WTC11 (cell line): Measurements from ENCODE around the gene EXOC6. TPM values are rescaled to one million over a fixed set of nuclear protein-coding genes. Genes with fewer than 3 reads are reported as not detected.

Source experiments
- ATAC-seq: fragments of 200-7000 bp; cut with Tn5 transposase; 2 replicates; pipeline ENCODE4 v1.10.0; 2021; ENCODE audit warnings: mild to moderate bottlenecking, moderate library complexity
- CTCF ChIA-PET: fragments of 300-600 bp; sonication (Branson Sonifier 250); formaldehyde crosslinking; loops from one replicate; lab custom pipeline; 2021; ENCODE audit warnings: antibody characterized with exemption; lab: Charles Lee
- POLR2A ChIA-PET: fragments of 350-600 bp; sonication (Branson Sonifier 250); formaldehyde crosslinking; loops from one replicate; lab custom pipeline; 2021; ENCODE audit warnings: antibody characterized with exemption; lab: Charles Lee
- DNase-seq: peaks from one replicate; pipeline ENCODE4 v3.0.0; 2021; ENCODE audit warnings: low spot score
- H3K27ac Mint-ChIP-seq: 2 replicates; pipeline ENCODE4 v1.8.0; 2021; ENCODE audit warnings: mixed read lengths
- H3K27me3 Mint-ChIP-seq: 2 replicates; pipeline ENCODE4 v1.8.0; 2021; ENCODE audit warnings: low read depth, mild to moderate bottlenecking, moderate library complexity, mixed read lengths
- H3K36me3 Mint-ChIP-seq: 2 replicates; pipeline ENCODE4 v1.8.0; 2021; ENCODE audit warnings: mixed read lengths
- H3K4me1 Mint-ChIP-seq: 2 replicates; pipeline ENCODE4 v1.8.0; 2022; ENCODE audit warnings: mixed read lengths
- H3K4me3 Mint-ChIP-seq: 2 replicates; pipeline ENCODE4 v1.8.0; 2021; ENCODE audit warnings: mild to moderate bottlenecking, moderate library complexity, mixed read lengths
- H3K9me3 Mint-ChIP-seq: 2 replicates; pipeline ENCODE4 v1.8.0; 2021; ENCODE audit warnings: mixed read lengths
- ATF1 ChIP-seq: sonication (generic); formaldehyde crosslinking; IDR thresholded peaks from 2 replicates; pipeline ENCODE4 v1.8.1; 2023; ENCODE audit warnings: mild to moderate bottlenecking, moderate library complexity, missing genetic modification reagents
- EMX1 ChIP-seq: fragments of 250-450 bp; sonication (Bioruptor Pico); IDR thresholded peaks from 2 replicates; pipeline ENCODE4 v1.8.0; 2021; ENCODE audit warnings: mild to moderate bottlenecking
- ERG ChIP-seq: fragments of 250-450 bp; sonication (Bioruptor Pico); IDR thresholded peaks from 2 replicates; pipeline ENCODE4 v1.8.0; 2021; ENCODE audit warnings: mild to moderate bottlenecking
- FOXJ3 ChIP-seq: sonication (generic); formaldehyde crosslinking; IDR thresholded peaks from 2 replicates; pipeline ENCODE4 v1.9.0; 2021; ENCODE audit warnings: missing genetic modification reagents, mild to moderate bottlenecking, borderline replicate concordance
- FOXK1 ChIP-seq: sonication (generic); formaldehyde crosslinking; IDR thresholded peaks from 2 replicates; pipeline ENCODE4 v1.8.0; 2022; ENCODE audit warnings: mild to moderate bottlenecking, moderate library complexity, missing genetic modification reagents
- GRHL2 ChIP-seq: fragments of 250-450 bp; sonication (Bioruptor Pico); IDR thresholded peaks from 2 replicates; pipeline ENCODE4 v1.8.0; 2022; ENCODE audit warnings: mild to moderate bottlenecking, moderate library complexity; ENCODE audit not compliant: insufficient replicate concordance, severe bottlenecking
- NR2C2 ChIP-seq: sonication (generic); formaldehyde crosslinking; IDR thresholded peaks from 2 replicates; pipeline ENCODE4 v1.8.0; 2022; ENCODE audit warnings: mild to moderate bottlenecking, missing genetic modification reagents
- NR3C1 ChIP-seq: sonication (generic); formaldehyde crosslinking; conservative IDR thresholded peaks from 2 replicates; pipeline ENCODE4 v1.8.1; 2023; ENCODE audit warnings: low read depth, mild to moderate bottlenecking, missing genetic modification reagents
- ZBTB43 ChIP-seq: sonication (generic); formaldehyde crosslinking; IDR thresholded peaks from 2 replicates; pipeline ENCODE4 v1.8.1; 2023; ENCODE audit warnings: mild to moderate bottlenecking, missing genetic modification reagents
- ZNF317 ChIP-seq: sonication (generic); formaldehyde crosslinking; IDR thresholded peaks from 2 replicates; pipeline ENCODE4 v1.8.1; 2023; ENCODE audit warnings: low read depth, mild to moderate bottlenecking, moderate library complexity, missing genetic modification reagents, borderline replicate concordance
- ZNF416 ChIP-seq: fragments of 250-450 bp; sonication (Bioruptor Pico); IDR thresholded peaks from 2 replicates; pipeline ENCODE4 v1.9.0; 2021; ENCODE audit warnings: mild to moderate bottlenecking, inconsistent platforms
- ZNF532 ChIP-seq: fragments of 250-450 bp; sonication (Bioruptor Pico); IDR thresholded peaks from 2 replicates; pipeline ENCODE4 v1.9.0; 2021; ENCODE audit warnings: mild to moderate bottlenecking, borderline replicate concordance
- ZNF671 ChIP-seq: fragments of 250-450 bp; sonication (Bioruptor Pico); IDR thresholded peaks from 2 replicates; pipeline ENCODE4 v1.8.0; 2021; ENCODE audit warnings: mild to moderate bottlenecking
- total RNA-seq: library from RNA; stranded (reverse); gene quantifications from 3 replicates; pipeline ENCODE4 v1.2.3, GENCODE V29; 2021
- TF ChIP-seq, protein P1 (sequence below): sonication (generic); formaldehyde crosslinking; IDR thresholded peaks from 2 replicates; pipeline ENCODE4 v1.8.1; 2022; ENCODE audit warnings: low read depth, mild to moderate bottlenecking, moderate library complexity, missing genetic modification reagents, borderline replicate concordance
- TF ChIP-seq, protein P2 (sequence below): sonication (generic); formaldehyde crosslinking; IDR thresholded peaks from 2 replicates; pipeline ENCODE4 v1.8.1; 2023; ENCODE audit warnings: mild to moderate bottlenecking, missing genetic modification reagents, moderate library complexity
- TF ChIP-seq, protein P3 (sequence below): sonication (generic); formaldehyde crosslinking; IDR thresholded peaks from 2 replicates; pipeline ENCODE4 v1.8.0; 2022; ENCODE audit warnings: mild to moderate bottlenecking, missing genetic modification reagents
- TF ChIP-seq, protein P4 (sequence below): sonication (generic); formaldehyde crosslinking; IDR thresholded peaks from 2 replicates; pipeline ENCODE4 v1.8.1; 2022; ENCODE audit warnings: mild to moderate bottlenecking, missing genetic modification reagents, moderate library complexity, borderline replicate concordance
- TF ChIP-seq, protein P5 (sequence below): sonication (generic); formaldehyde crosslinking; IDR thresholded peaks from 2 replicates; pipeline ENCODE4 v1.8.0; 2022; ENCODE audit warnings: mild to moderate bottlenecking, missing genetic modification reagents

Gene EXOC6
- total RNA-seq, 1 experiment from 2014 or later: 5.0 TPM

DNA sequence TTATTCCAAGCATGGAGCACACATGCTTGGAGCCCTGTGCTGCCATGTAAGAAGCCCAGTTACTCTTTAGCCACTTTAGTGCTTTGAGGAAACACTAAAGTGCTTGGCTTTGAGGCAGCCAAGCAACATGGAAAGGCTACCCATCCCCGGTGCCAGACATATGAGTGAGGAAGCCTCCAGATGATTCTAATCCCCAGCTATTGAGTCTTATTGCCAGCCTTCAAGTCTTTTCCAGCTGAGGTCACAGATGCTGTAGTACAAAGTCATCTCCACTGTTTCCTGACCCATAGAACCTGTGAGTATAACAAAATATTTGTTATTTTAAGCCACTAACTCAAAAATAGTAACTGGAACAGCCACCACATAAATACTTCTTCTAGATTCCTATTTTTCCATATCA is 120.8 kb downstream of the EXOC6 start:
- no peaks in the 10 kb centered on the region for H3K27me3 Mint-ChIP-seq
- CTCF ChIA-PET: no interaction called here
- peaks cover 22% of the 10 kb centered on the region for H3K9me3 Mint-ChIP-seq
- no peak overlapping the region for H3K4me3 Mint-ChIP-seq
- DNase-seq (no peak), ATAC-seq (no peak)
- peaks cover 18% of the 10 kb centered on the region for H3K36me3 Mint-ChIP-seq
- TF ChIP-seq, protein P1, sequence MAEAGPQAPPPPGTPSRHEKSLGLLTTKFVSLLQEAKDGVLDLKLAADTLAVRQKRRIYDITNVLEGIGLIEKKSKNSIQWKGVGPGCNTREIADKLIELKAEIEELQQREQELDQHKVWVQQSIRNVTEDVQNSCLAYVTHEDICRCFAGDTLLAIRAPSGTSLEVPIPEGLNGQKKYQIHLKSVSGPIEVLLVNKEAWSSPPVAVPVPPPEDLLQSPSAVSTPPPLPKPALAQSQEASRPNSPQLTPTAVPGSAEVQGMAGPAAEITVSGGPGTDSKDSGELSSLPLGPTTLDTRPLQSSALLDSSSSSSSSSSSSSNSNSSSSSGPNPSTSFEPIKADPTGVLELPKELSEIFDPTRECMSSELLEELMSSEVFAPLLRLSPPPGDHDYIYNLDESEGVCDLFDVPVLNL (CRISPR knock-in tag): no peak
- TF ChIP-seq ZNF532 (no peak), FOXK1 (CRISPR knock-in tag) (no peak), ERG (no peak), ATF1 (CRISPR knock-in tag) (no peak), FOXJ3 (CRISPR knock-in tag) (no peak), EMX1 (no peak), ZNF317 (CRISPR knock-in tag) (no peak), ZNF416 (no peak), NR2C2 (no peak), NR3C1 (CRISPR knock-in tag) (no peak), GRHL2 (CRISPR knock-in tag) (no peak), ZBTB43 (no peak), ZNF671 (CRISPR knock-in tag) (no peak)
- TF ChIP-seq, protein P2, sequence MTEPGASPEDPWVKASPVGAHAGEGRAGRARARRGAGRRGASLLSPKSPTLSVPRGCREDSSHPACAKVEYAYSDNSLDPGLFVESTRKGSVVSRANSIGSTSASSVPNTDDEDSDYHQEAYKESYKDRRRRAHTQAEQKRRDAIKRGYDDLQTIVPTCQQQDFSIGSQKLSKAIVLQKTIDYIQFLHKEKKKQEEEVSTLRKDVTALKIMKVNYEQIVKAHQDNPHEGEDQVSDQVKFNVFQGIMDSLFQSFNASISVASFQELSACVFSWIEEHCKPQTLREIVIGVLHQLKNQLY (CRISPR knock-in tag): no peak
- TF ChIP-seq, protein P3, sequence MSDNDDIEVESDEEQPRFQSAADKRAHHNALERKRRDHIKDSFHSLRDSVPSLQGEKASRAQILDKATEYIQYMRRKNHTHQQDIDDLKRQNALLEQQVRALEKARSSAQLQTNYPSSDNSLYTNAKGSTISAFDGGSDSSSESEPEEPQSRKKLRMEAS (CRISPR knock-in tag): no peak
- TF ChIP-seq, protein P4, sequence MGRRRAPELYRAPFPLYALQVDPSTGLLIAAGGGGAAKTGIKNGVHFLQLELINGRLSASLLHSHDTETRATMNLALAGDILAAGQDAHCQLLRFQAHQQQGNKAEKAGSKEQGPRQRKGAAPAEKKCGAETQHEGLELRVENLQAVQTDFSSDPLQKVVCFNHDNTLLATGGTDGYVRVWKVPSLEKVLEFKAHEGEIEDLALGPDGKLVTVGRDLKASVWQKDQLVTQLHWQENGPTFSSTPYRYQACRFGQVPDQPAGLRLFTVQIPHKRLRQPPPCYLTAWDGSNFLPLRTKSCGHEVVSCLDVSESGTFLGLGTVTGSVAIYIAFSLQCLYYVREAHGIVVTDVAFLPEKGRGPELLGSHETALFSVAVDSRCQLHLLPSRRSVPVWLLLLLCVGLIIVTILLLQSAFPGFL: no peak
- TF ChIP-seq, protein P5, sequence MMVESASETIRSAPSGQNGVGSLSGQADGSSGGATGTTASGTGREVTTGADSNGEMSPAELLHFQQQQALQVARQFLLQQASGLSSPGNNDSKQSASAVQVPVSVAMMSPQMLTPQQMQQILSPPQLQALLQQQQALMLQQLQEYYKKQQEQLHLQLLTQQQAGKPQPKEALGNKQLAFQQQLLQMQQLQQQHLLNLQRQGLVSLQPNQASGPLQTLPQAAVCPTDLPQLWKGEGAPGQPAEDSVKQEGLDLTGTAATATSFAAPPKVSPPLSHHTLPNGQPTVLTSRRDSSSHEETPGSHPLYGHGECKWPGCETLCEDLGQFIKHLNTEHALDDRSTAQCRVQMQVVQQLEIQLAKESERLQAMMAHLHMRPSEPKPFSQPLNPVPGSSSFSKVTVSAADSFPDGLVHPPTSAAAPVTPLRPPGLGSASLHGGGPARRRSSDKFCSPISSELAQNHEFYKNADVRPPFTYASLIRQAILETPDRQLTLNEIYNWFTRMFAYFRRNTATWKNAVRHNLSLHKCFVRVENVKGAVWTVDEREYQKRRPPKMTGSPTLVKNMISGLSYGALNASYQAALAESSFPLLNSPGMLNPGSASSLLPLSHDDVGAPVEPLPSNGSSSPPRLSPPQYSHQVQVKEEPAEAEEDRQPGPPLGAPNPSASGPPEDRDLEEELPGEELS (CRISPR knock-in tag): no peak
- POLR2A ChIA-PET: no interaction called here
- H3K4me1 Mint-ChIP-seq: no peaks in the 10 kb centered on the region
- no peak overlapping the region for H3K27ac Mint-ChIP-seq
